Endothelial cell of umbilical vein (primary cell): ENCODE measurements around the gene SH3RF3. TPM values are rescaled to one million over a fixed set of nuclear protein-coding genes. Genes with fewer than 3 reads are reported as not detected.

ENCODE experiments used
- BruUV-seq: library from RNA; stranded (reverse); fragments of 400-500 nt; replicated peaks from 2 replicates; lab custom pipeline; 2021; lab: Mats Ljungman, UMichigan
- CTCF ChIA-PET: fragments of 300-600, 350-600 bp; sonication (Branson Sonifier 250); formaldehyde crosslinking; loops from one replicate; lab custom pipeline; 2021; ENCODE audit warnings: antibody characterized with exemption, inconsistent platforms; lab: Charles Lee
- POLR2A ChIA-PET: fragments of 300-600, 350-600 bp; sonication (Branson Sonifier 250); formaldehyde crosslinking; loops from one replicate; lab custom pipeline; 2021; ENCODE audit warnings: antibody characterized with exemption, inconsistent platforms; lab: Charles Lee
- DNase-seq: peaks from one replicate; pipeline ENCODE4 v3.0.0-alpha.2; 2011; ENCODE audit warnings: low read depth, low spot score
- FAIRE-seq: peaks from 2 replicates; lab custom pipeline; 2011; peaks lifted over from hg19 to GRCh38; lab: Jason Lieb, UNC
- H2AFZ ChIP-seq: 2 replicates; pipeline ENCODE4 v1.6.0; 2012; ENCODE audit warnings: low read depth, low read length, control low read depth, inconsistent platforms
- H3K27ac ChIP-seq: 2 replicates; pipeline ENCODE4 v1.5.1; 2011; ENCODE audit warnings: low read depth, mild to moderate bottlenecking, control low read depth, low read length, moderate library complexity; ENCODE audit not compliant: insufficient read depth
- H3K27me3 ChIP-seq, 2 experiments: 2 replicates each; pipeline versions ENCODE4 v1.6.0 to v1.6.1; 2011; ENCODE audit warnings: low read length in 2 of 2, mixed read lengths in 1 of 2; ENCODE audit not compliant: control insufficient read depth in 2 of 2, insufficient read depth in 2 of 2
- H3K36me3 ChIP-seq, 2 experiments: 2 replicates in 1 of 2; 3 replicates in 1 of 2; pipeline ENCODE4 v1.5.1; 2011; ENCODE audit warnings: low read length in 2 of 2, mild to moderate bottlenecking in 1 of 2, moderate library complexity in 1 of 2; ENCODE audit not compliant: control insufficient read depth in 2 of 2, insufficient read depth in 2 of 2; ENCODE audit errors: extremely low read depth in 1 of 2
- H3K4me1 ChIP-seq: 3 replicates; pipeline ENCODE4 v1.5.1; 2011; ENCODE audit warnings: mild to moderate bottlenecking, low read length; ENCODE audit not compliant: control insufficient read depth, insufficient read depth; ENCODE audit errors: extremely low read depth
- H3K4me2 ChIP-seq: 2 replicates; pipeline ENCODE4 v1.6.1; 2011; ENCODE audit warnings: low read length, control low read depth, mixed read lengths; ENCODE audit not compliant: insufficient read depth
- H3K4me3 ChIP-seq, 3 experiments: fragments of 200-600 bp in 1 of 3; sonication (generic), shearing (Covaris generic) in 1 of 3; replicated peaks in 1 of 3; 2 replicates each; pipeline ENCODE4 v1.5.1; 2011 to 2016; ENCODE audit warnings: control low read depth in 3 of 3, low read length in 3 of 3, mild to moderate bottlenecking in 2 of 3, inconsistent platforms in 1 of 3, low read depth in 1 of 3, moderate library complexity in 1 of 3; ENCODE audit not compliant: insufficient read depth in 1 of 3
- H3K79me2 ChIP-seq: 2 replicates; pipeline ENCODE4 v1.6.0; 2012; ENCODE audit warnings: low read length, inconsistent platforms; ENCODE audit not compliant: control insufficient read depth, insufficient read depth
- H3K9ac ChIP-seq: replicated peaks from 2 replicates; pipeline ENCODE3; 2011; ENCODE audit warnings: low read length, control low read depth; ENCODE audit not compliant: insufficient read depth; ENCODE audit errors: extremely low read depth
- H3K9me1 ChIP-seq: replicated peaks from 3 replicates; pipeline ENCODE4 v1.6.0; 2011; ENCODE audit warnings: mild to moderate bottlenecking, low read length; ENCODE audit not compliant: control insufficient read depth, insufficient read depth; ENCODE audit errors: extremely low read depth
- H3K9me3 ChIP-seq: replicated peaks from 2 replicates; pipeline ENCODE4 v1.5.1; 2012; ENCODE audit warnings: low read length, inconsistent platforms; ENCODE audit not compliant: control insufficient read depth, insufficient read depth
- H4K20me1 ChIP-seq: replicated peaks from 2 replicates; pipeline ENCODE3; 2011; ENCODE audit warnings: mild to moderate bottlenecking, low read length; ENCODE audit not compliant: control insufficient read depth, insufficient read depth; ENCODE audit errors: extremely low read depth
- EZH2 ChIP-seq: IDR thresholded peaks from 2 replicates; pipeline ENCODE4 v1.6.1; 2012; ENCODE audit warnings: borderline replicate concordance, low read depth, mild to moderate bottlenecking, moderate library complexity, low read length, inconsistent platforms; ENCODE audit not compliant: severe bottlenecking
- FOS ChIP-seq: IDR thresholded peaks from 2 replicates; pipeline ENCODE4 v1.6.1; 2011; ENCODE audit warnings: mild to moderate bottlenecking, low read length, moderate library complexity, borderline replicate concordance; ENCODE audit not compliant: insufficient read depth
- GATA2 ChIP-seq: IDR thresholded peaks from 2 replicates; pipeline ENCODE4 v1.7.0; 2011; ENCODE audit warnings: low read depth, mild to moderate bottlenecking, moderate library complexity, mixed read lengths, low read length; ENCODE audit not compliant: insufficient read length, insufficient read depth
- JUN ChIP-seq: IDR thresholded peaks from 2 replicates; pipeline ENCODE4 v1.6.1; 2011; ENCODE audit warnings: borderline replicate concordance, low read depth; ENCODE audit not compliant: insufficient read length, insufficient read depth
- MYC ChIP-seq: IDR thresholded peaks from one replicate; pipeline ENCODE4 v1.6.1; 2011; ENCODE audit warnings: mild to moderate bottlenecking, low read depth, low read length
- POLR2A ChIP-seq: IDR thresholded peaks from 2 replicates; pipeline ENCODE4 v1.6.1; 2012; ENCODE audit warnings: low read depth, mild to moderate bottlenecking, control low read depth, low read length
- POLR2AphosphoS5 ChIP-seq: IDR thresholded peaks from 2 replicates; pipeline ENCODE4 v1.6.1; 2012; ENCODE audit warnings: low read depth, mild to moderate bottlenecking, control low read depth, low read length, moderate library complexity; ENCODE audit not compliant: insufficient read depth
- dilution Hi-C: fragments of 300-500 bp; cut with MboI; formaldehyde crosslinking; loops from one replicate; pipeline ENCODE4 v1.15.0; 2019; ENCODE audit warnings: low sequenced_read_pairs; ENCODE audit not compliant: extremely low pct_ligation_motif_present
- intact Hi-C: fragments of 100-400 bp; cut with micrococcal nuclease; formaldehyde crosslinking; loops from one replicate; pipeline ENCODE4 v1.10.0; 2022
- polyA plus RNA-seq, 4 experiments: library from polyadenylated mRNA; depleted of rRNA in 3 of 4; stranded (reverse) in 3 of 4; unstranded in 1 of 4; fragments of >200 nt; gene quantifications; 2 replicates each; pipeline versions ENCODE4 v1.2.1 to v1.2.3, GENCODE V29; 2011 to 2012; ENCODE audit warnings: missing spikeins in 1 of 4
- total RNA-seq: library from RNA; stranded (reverse); gene quantifications from 2 replicates; pipeline ENCODE4 v1.2.3, GENCODE V29; 2021
- TF ChIP-seq, protein P1 (sequence below): IDR thresholded peaks from 2 replicates; pipeline ENCODE4 v1.6.1; 2011; ENCODE audit not compliant: insufficient read depth, insufficient read length
- TF ChIP-seq, protein P2 (sequence below), 2 donors: IDR thresholded peaks; 1 replicate in 1 of 2; 2 replicates in 1 of 2; pipeline ENCODE4 v1.5.1; 2011; ENCODE audit warnings: low read length in 2 of 2, mild to moderate bottlenecking in 2 of 2, moderate library complexity in 2 of 2, control low read depth in 1 of 2, inconsistent platforms in 1 of 2, low read depth in 1 of 2; ENCODE audit not compliant: insufficient read depth in 1 of 2; ENCODE audit errors: extremely low read depth in 1 of 2

SH3RF3 gene
- total and polyA plus RNA-seq, 2 donors (not counting 3 experiments of a cell fraction or from before 2014, with no cell fraction given) = 3.8 to 14.7 TPM

DNA sequence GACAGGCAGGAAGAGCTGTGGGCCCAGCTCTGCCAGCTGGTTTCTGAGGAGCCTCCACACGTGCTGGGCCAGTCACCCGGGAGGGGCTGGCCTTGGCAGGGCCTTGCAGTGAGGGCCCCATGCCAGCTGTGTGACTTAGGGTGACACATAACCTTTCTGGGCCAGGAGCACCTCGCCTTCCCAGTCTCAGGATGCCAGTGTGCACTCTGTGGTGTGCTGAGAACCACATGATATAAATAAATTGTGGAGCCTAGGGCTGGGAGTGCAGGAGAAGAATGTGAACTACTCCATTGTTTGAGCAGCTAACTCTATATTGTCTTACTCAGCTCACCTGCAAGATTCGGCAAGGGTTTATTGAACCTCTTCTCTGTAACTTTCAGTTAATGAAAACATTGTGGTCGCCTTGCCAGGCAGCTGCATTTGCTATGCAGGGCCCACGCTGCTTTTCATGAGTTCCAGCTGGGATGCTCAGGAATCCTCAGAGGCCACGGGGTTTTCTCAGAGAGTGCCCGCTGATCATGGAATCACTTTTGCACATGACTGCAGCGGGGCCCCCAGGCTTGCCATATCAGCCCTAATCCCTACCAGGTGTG is 222.3 kb downstream of the SH3RF3 start:
- Histone ChIP-seq H3K4me2 (peak overlapping the region; percentile 64), H3K27ac (no peak overlapping the region), H3K27me3 (no peaks in the 10 kb centered on the region), H2AFZ (no peak overlapping the region), H3K9me3 (no peaks in the 10 kb centered on the region), H3K4me1 (peaks cover 38% of the 10 kb centered on the region), H3K9ac (no peak overlapping the region), H3K9me1 (no peaks in the 10 kb centered on the region), H3K79me2 (no peaks in the 10 kb centered on the region), H3K36me3 (no peaks in the 10 kb centered on the region), H3K4me3 (no peak overlapping the region), H4K20me1 (no peaks in the 10 kb centered on the region)
- CTCF ChIA-PET = interaction anchor here (0.7 to 3.2 kb wide), 12 partner anchors 10 to 222 kb away, joined by 3 to 22 read pairs (median 5); partner anchors contain the start of gene SH3RF3
- TF ChIP-seq GATA2 (no peak), MYC (no peak), POLR2AphosphoS5 (peak; percentile 31), POLR2A (no peak), EZH2 (no peak), FOS (peak; percentile 39), JUN (no peak)
- TF ChIP-seq, protein P1, sequence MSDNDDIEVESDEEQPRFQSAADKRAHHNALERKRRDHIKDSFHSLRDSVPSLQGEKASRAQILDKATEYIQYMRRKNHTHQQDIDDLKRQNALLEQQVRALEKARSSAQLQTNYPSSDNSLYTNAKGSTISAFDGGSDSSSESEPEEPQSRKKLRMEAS = peak; percentile 34
- TF ChIP-seq, protein P2, sequence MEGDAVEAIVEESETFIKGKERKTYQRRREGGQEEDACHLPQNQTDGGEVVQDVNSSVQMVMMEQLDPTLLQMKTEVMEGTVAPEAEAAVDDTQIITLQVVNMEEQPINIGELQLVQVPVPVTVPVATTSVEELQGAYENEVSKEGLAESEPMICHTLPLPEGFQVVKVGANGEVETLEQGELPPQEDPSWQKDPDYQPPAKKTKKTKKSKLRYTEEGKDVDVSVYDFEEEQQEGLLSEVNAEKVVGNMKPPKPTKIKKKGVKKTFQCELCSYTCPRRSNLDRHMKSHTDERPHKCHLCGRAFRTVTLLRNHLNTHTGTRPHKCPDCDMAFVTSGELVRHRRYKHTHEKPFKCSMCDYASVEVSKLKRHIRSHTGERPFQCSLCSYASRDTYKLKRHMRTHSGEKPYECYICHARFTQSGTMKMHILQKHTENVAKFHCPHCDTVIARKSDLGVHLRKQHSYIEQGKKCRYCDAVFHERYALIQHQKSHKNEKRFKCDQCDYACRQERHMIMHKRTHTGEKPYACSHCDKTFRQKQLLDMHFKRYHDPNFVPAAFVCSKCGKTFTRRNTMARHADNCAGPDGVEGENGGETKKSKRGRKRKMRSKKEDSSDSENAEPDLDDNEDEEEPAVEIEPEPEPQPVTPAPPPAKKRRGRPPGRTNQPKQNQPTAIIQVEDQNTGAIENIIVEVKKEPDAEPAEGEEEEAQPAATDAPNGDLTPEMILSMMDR (IDR thresholded peaks at IDR 0.05; ENCODE audit: extremely low read depth in 1 of 2, insufficient read depth in 1 of 2, low read depth in 1 of 2, low read length in 2 of 2) = no peak
- POLR2A ChIA-PET = interaction anchor here (0.7 kb wide), 1 partner anchor 19 kb away, joined by 3 read pairs; no protein-coding TSS in a partner anchor
- intact Hi-C loops (loop anchor here (1.0 kb wide), 1 partner anchor 223 kb away; no protein-coding TSS in a partner anchor), dilution Hi-C loops (no loop called here)
- BruUV-seq = no TSS peak
- FAIRE-seq (peak; percentile 77), DNase-seq (peak; percentile 69)
